ENCODE data around the gene HYKK. TPM values are rescaled to one million over a fixed set of nuclear protein-coding genes. Genes with fewer than 3 reads are reported as not detected.

HYKK gene
- polyA plus RNA-seq, 1 donor from 2014 or later: not detected

DNA sequence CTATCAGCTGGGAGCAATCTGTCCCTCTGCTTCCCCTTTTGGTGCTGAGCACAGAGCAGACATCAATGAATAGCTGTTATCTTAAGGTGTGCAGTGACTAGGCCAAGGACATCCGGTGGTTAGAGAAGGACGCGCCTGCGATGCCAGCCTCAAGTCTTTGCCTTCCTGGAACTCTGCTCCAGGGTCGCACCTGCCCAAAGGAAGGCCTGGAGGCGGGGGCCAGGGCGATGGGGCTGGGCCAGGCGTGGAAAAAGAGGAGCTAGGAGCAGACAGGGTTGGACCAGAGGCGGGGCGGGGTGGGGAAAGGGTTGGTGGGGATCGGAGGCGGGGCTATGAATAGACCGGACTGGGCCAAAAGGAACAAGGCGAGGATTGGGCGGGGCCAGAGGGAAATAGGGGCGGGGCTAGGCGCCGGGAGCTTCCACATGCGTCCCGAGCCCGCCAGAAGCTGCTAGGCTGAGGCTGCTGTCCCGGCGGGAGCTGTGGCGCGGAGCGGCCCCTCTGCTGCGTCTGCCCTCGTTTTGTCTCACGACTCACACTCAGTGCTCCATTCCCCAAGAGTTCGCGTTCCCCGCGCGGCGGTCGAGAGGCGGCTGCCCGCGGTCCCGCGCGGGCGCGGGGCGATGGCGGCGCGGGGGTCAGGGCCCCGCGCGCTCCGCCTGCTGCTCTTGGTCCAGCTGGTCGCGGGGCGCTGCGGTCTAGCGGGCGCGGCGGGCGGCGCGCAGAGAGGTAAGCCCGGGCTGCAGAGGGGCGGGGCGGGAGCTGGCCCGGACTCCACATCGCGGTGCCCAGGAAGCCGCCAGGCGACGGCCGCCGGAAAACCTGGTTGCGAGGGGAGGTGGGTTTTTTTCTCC is 57.9 kb downstream of the HYKK start, which contains the start of gene CHRNA5:
CHRNA5 (plus strand) TSS at position 424 of the 854 bp plus-strand sequence; CDS start at position 624, 200 bp downstream.
- Histone ChIP-seq H3K4me2 (ENCODE audit: low read length) (peak within 1 kb of the TSS; percentile 72), H3K9me2 (ENCODE audit: insufficient read depth, low read length) (no peaks in the 10 kb centered on the region), H3K27me3 (ENCODE audit: insufficient read depth, low read depth, low read length) (no peaks in the 10 kb centered on the region), H3K9ac (ENCODE audit: low read length) (peak within 1 kb of the TSS; percentile 57), H3F3A (ENCODE audit: insufficient read depth, low read length, poor library complexity, severe bottlenecking) (no peaks in the 10 kb centered on the region), H3K27ac (ENCODE audit: low read length) (no peak within 1 kb of the TSS), H2AFZ (ENCODE audit: low read depth, low read length) (peak within 1 kb of the TSS; percentile 48), H3K9me3 (ENCODE audit: low read length) (no peaks in the 10 kb centered on the region), H3K4me3 (ENCODE audit: low read length) (peak within 1 kb of the TSS; percentile 72), H3K79me2 (replicated peaks; ENCODE audit: insufficient read depth, low read length) (peaks cover 16% of the 10 kb centered on the region), H4K20me1 (ENCODE audit: insufficient read depth) (no peaks in the 10 kb centered on the region), H3K36me3 (ENCODE audit: insufficient read depth, low read length) (no peaks in the 10 kb centered on the region)
- TF ChIP-seq TAF1 (IDR thresholded peaks at IDR 0.05; ENCODE audit: low read depth) (no peak), MXI1 (conservative IDR thresholded peaks at IDR 0.05; ENCODE audit: poor library complexity, severe bottlenecking) (peak; percentile 66)

DNA sequence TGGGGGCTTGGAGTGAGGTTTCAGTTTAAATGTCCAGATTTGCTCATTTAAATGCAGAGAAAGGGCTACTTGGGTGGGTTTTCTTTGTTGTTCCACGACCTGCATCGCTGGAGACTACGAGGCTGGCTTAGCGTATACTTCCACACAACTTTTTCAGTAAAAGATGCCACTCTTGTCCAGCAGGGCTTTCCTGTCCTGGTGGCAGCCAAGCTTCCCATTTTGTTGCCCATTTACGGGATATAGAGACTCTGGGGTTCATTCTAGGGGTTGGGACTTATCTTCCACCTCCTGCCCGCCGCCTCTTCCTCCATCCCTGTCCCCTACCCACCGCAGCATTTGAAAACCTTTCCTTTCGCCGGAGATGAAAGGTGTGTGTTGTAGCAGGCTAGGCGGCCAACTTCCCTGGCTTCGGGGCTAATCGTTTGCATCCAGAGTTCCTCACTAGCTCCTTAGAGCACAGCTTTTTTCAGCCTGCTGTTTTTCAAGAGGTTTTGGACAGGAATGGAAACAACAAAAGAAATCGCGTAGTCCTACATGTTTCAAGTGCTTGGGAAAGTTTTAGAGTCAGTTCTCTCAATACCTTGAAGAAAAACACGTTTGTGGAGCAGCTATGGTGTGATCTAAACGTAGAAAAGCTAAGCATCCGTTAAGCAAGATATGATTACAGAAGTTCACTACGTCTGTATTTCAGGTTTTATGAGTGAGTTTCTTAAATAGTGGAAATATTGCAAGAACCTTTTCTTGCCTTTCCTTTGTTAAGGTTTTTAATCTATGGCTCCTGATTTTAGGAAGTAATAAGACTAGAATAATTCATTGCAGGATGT is 58.8 kb downstream of the HYKK start:
- Histone ChIP-seq H3K79me2 (replicated peaks; ENCODE audit: insufficient read depth, low read length) (peaks cover 20% of the 10 kb centered on the region), H3K4me2 (ENCODE audit: low read length) (peak overlapping the region; percentile 72), H3F3A (ENCODE audit: insufficient read depth, low read length, poor library complexity, severe bottlenecking) (no peaks in the 10 kb centered on the region), H4K20me1 (ENCODE audit: insufficient read depth) (no peaks in the 10 kb centered on the region), H3K4me3 (ENCODE audit: low read length) (peak overlapping the region; percentile 72), H2AFZ (ENCODE audit: low read depth, low read length) (peak overlapping the region; percentile 48), H3K36me3 (ENCODE audit: insufficient read depth, low read length) (no peaks in the 10 kb centered on the region), H3K9ac (ENCODE audit: low read length) (peak overlapping the region; percentile 57), H3K27me3 (ENCODE audit: insufficient read depth, low read depth, low read length) (no peaks in the 10 kb centered on the region), H3K9me2 (ENCODE audit: insufficient read depth, low read length) (no peaks in the 10 kb centered on the region), H3K27ac (ENCODE audit: low read length) (no peak overlapping the region), H3K9me3 (ENCODE audit: low read length) (no peaks in the 10 kb centered on the region)
- TF ChIP-seq CTCF (IDR thresholded peaks at IDR 0.05; ENCODE audit: poor library complexity, severe bottlenecking) (peak; percentile 29), EP300 (conservative IDR thresholded peaks at IDR 0.05; ENCODE audit: poor library complexity, severe bottlenecking) (no peak), REST (IDR thresholded peaks at IDR 0.05; ENCODE audit: borderline replicate concordance) (no peak)

DNA sequence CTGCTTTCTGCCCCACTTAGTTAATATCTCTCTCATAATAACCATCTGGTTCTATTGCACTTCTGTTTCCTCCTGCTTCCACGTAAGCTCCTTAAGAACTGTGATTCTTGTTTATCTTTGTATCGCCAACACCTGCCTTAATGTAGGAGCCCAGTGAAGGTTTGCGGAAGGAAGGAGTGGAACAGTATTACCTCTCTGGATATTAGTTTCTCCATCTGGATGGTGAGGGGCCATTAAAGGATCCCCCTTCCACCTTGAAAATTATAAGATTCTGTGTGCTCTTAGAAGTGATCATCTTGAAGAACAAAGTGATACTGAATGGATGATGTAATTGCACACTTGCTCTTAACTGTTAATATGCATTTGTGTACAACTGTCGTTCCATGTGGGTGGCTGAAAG is 60.2 kb downstream of the HYKK start:
- no peaks in the 10 kb centered on the region for H3K36me3 ChIP-seq (ENCODE audit: insufficient read depth, low read length)
- H3K79me2 ChIP-seq (replicated peaks; ENCODE audit: insufficient read depth, low read length): peaks cover 20% of the 10 kb centered on the region
- no peaks in the 10 kb centered on the region for H3K9me2 ChIP-seq (ENCODE audit: insufficient read depth, low read length)
- no peak overlapping the region for H3K4me2 ChIP-seq (ENCODE audit: low read length)
- no peaks in the 10 kb centered on the region for H3K27me3 ChIP-seq (ENCODE audit: insufficient read depth, low read depth, low read length)
- no peaks in the 10 kb centered on the region for H3F3A ChIP-seq (ENCODE audit: insufficient read depth, low read length, poor library complexity, severe bottlenecking)
- H3K9ac ChIP-seq (ENCODE audit: low read length): no peak overlapping the region
- no peak overlapping the region for H3K27ac ChIP-seq (ENCODE audit: low read length)
- H3K9me3 ChIP-seq (ENCODE audit: low read length): no peaks in the 10 kb centered on the region
- no peak overlapping the region for H2AFZ ChIP-seq (ENCODE audit: low read depth, low read length)
- TF ChIP-seq MXI1 (conservative IDR thresholded peaks at IDR 0.05; ENCODE audit: poor library complexity, severe bottlenecking) (no peak), SMC3 (conservative IDR thresholded peaks at IDR 0.05; ENCODE audit: poor library complexity) (no peak), TAF1 (IDR thresholded peaks at IDR 0.05; ENCODE audit: low read depth) (no peak), RAD21 (conservative IDR thresholded peaks at IDR 0.05) (no peak), EP300 (conservative IDR thresholded peaks at IDR 0.05; ENCODE audit: poor library complexity, severe bottlenecking) (no peak), POLR2AphosphoS5 (IDR thresholded peaks at IDR 0.05) (no peak), EZH2 (IDR thresholded peaks at IDR 0.05; ENCODE audit: borderline replicate concordance, insufficient read depth, low read length, poor library complexity, severe bottlenecking) (no peak), REST (IDR thresholded peaks at IDR 0.05; ENCODE audit: borderline replicate concordance) (no peak)
- no peak overlapping the region for H3K4me3 ChIP-seq (ENCODE audit: low read length)
- H4K20me1 ChIP-seq (ENCODE audit: insufficient read depth): no peaks in the 10 kb centered on the region

All from neural cell (in vitro differentiated cells).